ENCODE data around the gene TMEM266.

- no peak for TF ChIP-seq EZH2 (IDR thresholded peaks at IDR 0.05)
- no peak for TF ChIP-seq POLR2AphosphoS5 (IDR thresholded peaks at IDR 0.05; ENCODE audit: borderline replicate concordance, low read depth, low read length)
- no peak for TF ChIP-seq FOXP2 (optimal IDR thresholded peaks at IDR 0.05; ENCODE audit: control extremely low read depth, extremely low read length, insufficient read depth)
Observed at GRCh38 chr15:76200083-76200465, 140.3 kb downstream of the TMEM266 start.
